ENCODE results near the gene MFAP1.
"Not testable (repeated sequence)": the region's sequence is repeated elsewhere in the genome, so short reads cannot be mapped to it uniquely, and the experiment has no call there.

The MFAP1 gene, protein sequence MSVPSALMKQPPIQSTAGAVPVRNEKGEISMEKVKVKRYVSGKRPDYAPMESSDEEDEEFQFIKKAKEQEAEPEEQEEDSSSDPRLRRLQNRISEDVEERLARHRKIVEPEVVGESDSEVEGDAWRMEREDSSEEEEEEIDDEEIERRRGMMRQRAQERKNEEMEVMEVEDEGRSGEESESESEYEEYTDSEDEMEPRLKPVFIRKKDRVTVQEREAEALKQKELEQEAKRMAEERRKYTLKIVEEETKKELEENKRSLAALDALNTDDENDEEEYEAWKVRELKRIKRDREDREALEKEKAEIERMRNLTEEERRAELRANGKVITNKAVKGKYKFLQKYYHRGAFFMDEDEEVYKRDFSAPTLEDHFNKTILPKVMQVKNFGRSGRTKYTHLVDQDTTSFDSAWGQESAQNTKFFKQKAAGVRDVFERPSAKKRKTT

DNA sequence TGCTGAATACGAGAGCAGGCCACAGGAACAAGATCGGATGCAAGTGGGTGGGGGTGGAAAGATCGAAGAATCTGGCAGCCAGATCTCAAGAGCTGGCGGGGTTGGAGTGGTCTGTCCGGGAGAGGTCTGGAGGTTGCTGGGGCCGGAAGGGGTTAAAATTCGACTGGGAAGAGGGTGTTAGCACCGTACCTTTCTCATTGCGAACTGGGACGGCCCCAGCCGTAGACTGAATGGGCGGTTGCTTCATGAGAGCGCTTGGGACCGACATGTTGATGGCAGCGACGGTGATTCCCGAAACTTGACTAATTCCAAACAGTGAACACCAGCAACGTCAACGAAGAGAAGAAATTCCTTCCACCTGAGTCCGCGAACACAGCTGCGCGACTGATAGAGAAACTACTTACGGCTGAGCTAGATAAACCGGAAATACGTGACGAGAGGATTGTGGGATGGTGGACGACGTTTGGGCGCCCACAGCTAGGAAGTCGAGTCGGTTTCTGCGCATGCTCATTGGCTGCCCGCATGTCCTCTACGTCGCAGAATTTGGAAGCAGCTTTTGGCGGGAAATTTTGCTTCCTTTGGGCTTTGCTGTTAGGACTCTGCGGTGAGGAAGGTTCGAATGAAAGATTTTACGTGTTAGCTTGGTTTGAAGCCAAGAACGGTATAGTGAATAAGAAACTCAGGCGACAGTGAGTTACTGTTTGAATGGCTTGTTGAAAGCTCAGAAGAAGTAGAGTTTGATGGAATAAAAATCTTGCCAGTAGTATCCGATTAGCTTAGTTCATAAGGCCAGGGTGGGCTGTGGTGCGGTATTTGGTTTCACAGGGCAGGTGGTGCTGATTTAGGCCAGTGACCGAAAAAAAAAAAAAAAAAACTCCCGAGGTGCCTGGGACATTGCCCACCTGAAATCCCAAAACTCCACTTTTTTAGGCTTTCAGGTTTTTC, at the start of gene MFAP1:
Gene MFAP1 (minus strand): TSS at position 389 of the 945 bp plus-strand sequence. CDS start 121 bp downstream, at position 268.
- DNase-seq (ENCODE audit: low spot score): peak; percentile 87

DNA sequence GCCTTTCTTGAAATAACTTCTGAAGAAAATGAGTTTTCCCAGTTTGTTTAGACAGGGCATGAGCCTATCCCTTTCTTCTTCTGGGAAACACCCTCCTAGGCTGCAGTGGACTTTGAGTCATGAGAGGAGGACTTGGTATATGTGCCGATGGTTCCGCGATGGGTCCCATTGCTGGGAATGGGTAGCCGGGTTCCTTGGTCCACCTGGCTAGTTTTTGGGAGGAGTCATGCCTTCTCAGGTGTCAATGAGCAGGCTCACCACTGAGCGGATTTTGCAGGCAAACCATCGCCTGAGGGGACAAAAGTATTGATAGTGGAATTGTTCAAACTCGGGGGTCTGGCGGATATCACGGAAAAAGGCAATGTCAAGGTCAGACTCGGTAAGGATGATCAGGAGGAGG, 49.2 kb upstream of the MFAP1 start:
- no peak for DNase-seq (ENCODE audit: low spot score)

DNA sequence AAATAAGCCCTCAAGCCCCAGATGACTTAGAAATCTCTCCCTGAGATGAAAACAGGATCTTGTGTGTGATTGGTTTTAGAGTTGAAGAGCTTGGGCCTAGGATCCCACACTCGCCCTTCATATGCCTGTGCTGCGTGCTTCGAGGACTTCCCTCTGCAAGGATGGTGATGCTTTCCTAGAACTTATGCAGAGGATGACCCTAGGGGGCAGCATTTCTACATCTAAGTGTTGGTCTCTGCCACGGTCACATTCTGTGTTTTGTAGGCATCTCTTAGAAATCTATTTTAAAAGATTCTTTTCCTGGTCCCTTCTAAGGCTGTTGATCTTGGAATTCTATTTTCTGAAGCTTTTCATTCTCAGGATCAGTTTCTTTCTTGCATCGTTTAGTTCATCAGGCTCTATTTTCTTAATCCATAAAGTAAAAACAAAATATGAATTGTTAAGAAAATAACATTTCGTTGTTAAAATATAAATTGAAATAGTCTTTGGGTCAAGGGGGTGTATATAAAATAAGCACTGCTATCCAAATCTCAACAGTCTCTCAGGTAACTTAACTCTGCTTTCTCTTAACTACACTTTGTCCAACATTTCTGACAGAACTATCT, 48.0 kb upstream of the MFAP1 start:
- DNase-seq (ENCODE audit: low spot score): peak; percentile 42

DNA sequence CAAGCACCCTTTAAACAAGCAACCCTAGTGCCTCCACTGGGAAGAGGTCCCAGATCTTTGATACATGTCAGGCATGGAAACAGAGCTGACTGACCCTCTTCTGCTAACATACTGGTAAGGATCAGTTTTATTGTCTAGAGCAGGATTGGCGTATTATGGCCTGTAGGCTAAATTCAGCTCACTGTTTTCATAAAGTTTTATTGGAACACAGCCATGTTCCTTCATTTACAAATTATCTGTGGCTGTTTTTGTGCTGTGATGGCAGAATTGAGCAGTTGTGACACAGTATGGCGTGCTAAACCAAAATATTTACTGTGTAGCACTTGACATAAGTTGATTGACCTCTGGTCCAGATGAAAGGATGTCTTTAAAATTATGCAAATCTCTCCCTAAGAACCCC, 47.3 kb upstream of the MFAP1 start:
- DNase-seq (ENCODE audit: low spot score): no peak

DNA sequence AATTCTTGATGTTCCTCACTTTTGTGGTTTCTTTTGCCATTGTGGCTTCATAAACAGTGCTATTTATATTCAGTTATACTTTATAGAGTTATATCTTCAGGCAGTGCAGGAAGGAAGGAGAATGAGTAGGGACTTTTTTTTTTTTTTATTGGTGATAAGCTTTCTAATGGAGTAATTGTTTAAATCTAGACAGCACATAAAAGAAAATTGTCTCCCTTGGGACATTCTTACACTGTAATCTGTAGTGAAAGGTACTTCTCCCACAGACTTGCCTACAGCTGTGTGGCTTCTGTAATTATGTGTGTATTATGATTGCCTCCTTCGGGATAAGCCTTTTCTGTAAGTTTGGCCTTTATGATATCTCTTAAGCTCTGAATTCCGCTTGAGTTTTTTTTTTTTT, 43.9 kb upstream of the MFAP1 start:
- no peak for DNase-seq (ENCODE audit: low spot score)

DNA sequence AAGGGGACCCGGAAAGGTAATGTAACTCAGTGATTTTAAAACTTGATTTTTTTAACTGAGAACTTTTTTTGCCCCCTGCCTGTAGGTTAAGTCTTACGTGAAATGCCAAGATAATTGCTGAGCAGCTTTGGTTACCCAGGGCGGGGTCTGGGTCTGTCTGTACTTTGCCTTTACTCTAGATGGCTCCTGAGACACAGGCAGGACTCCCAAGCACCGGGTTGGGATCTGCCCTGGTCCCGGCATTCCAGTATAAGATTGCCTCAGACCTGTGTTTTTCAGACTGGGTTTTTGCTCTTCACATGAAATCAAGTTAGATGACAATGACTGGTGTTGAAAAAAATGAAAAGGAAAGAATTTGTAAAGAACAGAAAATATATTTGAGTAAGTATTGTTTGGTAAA, 42.6 kb upstream of the MFAP1 start:
- no peak for DNase-seq (ENCODE audit: low spot score)

DNA sequence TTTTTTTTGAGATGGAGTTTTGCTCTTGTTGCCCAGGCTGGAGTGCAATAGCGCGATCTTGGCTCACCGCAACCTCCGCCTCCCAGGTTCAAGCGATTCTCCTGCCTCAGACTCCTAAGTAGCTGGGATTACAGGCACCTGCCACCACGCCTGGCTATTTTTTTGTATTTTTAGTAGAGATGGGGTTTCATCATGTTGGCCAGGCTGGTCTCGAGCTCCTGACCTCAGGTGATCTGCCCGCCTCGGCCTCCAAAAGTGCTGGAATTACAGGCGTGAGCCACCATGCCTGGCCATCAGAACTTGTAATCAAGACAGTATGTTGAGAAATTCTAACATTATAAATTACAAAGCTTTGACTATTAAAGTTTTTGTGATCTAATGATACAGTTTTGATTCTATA, 42.1 kb upstream of the MFAP1 start:
- not testable (repeated sequence) for DNase-seq (ENCODE audit: low spot score)

DNA sequence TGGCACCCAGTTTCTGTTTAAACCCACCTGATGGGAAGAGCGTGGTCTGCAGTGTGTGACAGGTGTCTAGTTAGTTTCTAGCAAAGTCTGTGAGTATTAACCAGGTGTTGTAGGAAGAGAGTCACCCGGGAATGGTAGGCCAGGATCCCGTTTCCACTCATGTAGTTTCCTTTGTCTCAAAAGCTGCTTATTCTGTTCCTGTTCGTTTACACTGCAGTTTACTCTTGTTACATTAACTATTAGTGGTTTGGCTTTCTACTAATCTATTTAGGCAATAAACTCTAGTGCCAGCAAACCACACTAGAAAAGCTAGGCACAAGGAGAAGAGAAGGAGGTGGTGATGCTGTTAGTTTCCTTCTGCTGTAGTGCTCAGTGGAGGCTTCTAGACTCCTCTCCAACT, 35.1 kb upstream of the MFAP1 start:
- no peak for DNase-seq (ENCODE audit: low spot score)

DNA sequence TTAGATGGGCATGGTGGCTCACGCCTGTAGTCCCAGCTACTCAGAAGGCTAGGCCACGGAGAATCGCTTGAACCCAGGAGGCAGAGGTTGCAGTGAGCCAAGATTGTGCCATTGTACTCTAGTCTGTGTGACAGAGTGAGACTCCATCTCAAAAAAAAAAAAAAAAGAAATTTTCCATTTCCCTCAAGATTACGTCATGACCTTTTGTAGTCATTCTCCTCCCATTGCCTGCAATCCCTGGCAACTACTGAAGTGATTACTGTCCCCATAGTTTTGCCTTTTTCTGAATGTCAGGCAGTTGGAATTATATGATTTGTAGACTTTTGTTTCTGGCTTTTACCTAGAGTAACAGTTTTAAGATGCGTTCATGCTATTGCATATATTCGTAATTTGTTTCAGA, 30.3 kb upstream of the MFAP1 start:
- no peak for DNase-seq (ENCODE audit: low spot score)

DNA sequence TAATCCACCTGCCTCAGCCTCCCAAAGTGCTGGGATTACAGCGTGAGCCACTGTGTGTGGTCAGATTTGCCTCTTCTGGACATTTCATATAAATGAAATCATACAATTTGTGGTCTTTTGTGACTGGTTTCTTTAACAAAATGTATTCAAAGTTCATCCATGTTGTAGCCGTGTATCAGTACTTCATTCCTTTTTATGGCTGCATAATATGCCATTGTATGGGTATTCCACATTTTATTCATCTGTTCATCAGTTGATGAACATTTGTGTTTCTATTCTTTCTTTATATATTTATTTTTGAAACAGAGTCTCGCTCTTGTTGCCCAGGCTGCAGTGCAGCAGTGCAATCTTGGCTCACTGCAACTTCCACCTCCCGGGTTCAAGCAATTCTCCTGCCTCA, 28.1 kb upstream of the MFAP1 start:
- DNase-seq (ENCODE audit: low spot score): no peak

DNA sequence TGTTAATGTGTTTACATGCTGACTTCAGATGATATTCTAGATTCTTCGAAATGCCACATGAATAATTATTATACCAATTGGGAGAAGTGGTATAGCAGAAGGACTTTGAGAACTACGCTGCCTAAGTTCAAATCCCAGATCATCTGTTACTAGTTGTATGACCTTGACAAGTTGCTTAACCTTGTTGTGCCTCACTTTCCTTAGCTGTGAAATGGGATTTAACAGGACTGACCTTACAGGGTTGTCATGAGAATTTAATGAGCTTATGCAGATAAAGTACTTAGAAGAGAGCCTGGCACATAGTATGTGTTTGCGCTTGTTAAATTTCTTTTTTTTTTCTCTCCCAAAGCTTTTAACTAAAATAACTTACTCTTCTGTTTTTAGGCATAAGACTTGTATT, 26.8 kb upstream of the MFAP1 start:
- DNase-seq (ENCODE audit: low spot score): no peak

DNA sequence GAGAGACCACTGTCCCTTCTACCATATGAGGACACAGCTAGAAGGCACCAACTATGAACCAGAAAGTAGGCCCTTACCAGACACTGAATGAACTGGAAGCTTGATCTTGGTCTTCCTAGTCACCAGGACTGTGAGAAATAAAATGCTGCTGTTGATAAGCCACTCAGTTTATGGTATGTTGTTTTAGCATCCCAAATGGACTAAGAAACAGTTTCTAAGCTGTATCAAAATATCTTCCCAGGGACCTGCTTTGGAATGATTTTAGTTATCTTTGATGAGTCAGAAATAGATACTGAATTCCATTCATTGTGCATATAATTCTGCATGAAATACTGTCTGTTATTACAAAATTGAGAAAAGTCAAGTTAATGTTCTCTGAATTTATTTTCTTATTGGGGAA, 20.9 kb upstream of the MFAP1 start:
- DNase-seq (ENCODE audit: low spot score): no peak

DNA sequence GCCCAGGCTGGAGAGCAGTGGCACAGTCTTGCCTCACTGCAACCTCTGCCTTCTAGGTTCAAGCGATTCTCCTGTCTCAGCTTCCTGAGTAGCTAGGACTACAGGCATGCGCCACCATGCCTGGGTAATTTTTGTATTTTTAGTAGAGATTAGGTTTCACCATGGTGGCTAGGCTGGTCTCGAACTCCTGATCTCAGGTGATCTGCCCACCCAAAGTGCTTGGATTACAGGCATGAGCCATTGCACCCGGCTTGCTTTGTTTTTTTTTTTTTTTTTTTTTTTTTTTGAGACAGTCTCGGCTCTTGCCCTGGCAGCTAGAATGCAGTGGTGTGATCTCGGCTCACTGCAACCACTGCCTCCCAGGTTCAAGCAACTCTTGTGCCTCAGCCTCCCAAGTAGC, 8.0 kb upstream of the MFAP1 start:
- not testable (repeated sequence) for DNase-seq (ENCODE audit: low spot score)

DNA sequence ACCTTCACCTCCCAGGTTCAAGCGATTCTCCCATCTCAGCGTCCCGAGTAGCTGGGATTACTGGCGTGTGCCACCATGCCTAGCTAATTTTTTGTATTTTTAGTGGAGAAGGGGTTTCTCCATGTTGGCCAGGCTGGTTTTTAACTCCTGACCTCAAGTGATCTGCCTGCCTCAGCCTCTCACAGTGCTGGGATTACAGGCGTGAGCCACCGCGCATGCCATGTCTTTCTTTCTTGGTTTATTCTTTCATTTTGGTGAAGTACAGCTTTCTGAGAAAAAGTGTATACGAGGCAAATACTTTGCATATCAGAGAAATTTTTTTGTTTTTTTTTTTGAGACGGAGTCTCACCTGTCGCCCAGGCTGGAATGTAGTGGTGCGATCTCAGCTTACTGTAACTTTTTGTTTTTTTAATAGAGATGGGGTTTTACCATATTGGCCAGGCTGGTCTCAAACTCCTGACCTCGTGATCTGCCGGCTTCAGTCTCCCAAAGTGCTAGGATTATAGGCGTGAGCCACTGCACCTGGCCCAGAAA, 7.1 kb upstream of the MFAP1 start:
- DNase-seq (ENCODE audit: low spot score): not testable (repeated sequence)

DNA sequence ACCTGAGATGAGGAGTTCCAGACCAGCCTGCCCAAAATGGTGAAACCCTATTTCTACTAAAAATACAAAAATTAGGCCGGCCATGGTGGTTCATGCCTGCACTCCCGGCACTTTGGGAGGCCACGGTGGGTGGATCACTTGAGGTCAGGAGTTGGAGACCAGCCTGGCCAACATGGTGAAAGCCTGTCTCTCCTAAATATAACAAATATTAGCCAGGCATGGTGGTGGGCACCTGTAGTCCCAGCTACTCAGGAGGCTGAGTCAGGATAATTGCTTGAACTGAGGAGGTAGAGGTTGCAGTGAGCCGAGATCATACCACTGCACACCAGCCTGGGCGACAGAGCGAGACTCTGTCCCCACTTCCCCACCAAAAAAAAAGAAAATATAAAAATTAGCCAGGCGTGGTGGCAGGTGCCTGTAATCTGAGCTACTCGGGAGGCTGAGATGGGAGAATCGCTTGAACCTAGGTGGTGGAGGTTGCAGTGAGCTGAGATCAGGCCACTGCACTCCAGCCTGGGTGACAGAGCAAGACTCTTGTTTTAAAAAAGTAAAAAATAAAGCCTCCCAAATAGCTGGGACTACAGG, 6.3 kb upstream of the MFAP1 start:
- DNase-seq (ENCODE audit: low spot score): not testable (repeated sequence)

DNA sequence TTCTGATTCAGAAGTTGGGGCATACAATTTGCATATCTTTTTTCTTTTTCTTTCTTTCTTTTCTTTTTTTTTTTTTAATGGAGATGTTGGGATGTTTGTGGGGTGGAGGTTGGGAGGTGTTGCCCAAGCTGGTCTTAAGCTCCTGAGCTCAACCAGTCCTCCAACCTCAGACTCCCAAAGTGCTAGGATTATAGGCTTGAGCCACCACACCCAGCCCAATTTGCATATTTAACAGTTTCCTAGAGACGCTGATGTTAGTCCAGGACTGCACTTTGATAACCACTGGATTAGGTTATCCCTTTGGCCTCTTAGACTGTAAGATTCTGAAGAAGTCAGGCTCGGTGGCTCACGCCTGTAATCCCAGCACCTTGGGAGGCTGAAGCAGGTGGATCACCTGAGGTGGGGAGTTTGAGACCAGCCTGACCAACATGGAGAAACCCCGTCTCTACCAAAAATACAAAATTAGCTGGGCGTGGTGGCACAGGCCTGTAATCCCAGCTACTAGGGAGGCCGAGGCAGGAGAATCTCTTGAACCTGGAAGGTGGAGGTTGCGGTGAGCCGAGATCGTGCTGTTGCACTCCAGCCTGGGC, 5.6 kb upstream of the MFAP1 start:
- not testable (repeated sequence) for DNase-seq (ENCODE audit: low spot score)

DNA sequence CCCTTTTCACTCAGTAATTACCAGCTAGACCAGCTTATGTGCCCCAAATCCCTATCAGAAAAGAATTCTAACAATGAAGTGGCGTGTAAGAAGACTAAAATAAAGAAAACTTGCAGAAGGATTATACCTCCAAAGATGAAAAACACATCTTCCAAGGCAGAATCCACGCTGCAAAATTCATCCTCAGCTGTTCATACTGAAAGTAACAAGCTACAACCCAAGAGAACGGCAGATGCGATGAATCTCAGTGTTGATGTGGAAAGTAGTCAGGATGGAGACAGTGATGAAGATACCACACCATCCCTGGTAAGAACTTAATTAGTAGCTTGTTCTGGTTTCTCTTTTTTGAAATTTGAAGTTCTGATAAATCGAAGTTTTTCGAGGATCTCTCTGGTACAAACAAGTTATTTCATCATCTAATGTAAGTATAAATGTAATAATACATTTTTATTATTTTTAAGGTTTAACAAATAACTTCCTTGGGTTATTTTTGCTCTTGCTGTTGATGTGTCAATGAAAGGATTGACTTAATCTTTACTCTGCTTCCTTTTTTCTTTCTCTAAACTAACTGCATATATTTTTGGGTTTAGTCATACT, 3.7 kb upstream of the MFAP1 start:
- no peak for DNase-seq (ENCODE audit: low spot score)

DNA sequence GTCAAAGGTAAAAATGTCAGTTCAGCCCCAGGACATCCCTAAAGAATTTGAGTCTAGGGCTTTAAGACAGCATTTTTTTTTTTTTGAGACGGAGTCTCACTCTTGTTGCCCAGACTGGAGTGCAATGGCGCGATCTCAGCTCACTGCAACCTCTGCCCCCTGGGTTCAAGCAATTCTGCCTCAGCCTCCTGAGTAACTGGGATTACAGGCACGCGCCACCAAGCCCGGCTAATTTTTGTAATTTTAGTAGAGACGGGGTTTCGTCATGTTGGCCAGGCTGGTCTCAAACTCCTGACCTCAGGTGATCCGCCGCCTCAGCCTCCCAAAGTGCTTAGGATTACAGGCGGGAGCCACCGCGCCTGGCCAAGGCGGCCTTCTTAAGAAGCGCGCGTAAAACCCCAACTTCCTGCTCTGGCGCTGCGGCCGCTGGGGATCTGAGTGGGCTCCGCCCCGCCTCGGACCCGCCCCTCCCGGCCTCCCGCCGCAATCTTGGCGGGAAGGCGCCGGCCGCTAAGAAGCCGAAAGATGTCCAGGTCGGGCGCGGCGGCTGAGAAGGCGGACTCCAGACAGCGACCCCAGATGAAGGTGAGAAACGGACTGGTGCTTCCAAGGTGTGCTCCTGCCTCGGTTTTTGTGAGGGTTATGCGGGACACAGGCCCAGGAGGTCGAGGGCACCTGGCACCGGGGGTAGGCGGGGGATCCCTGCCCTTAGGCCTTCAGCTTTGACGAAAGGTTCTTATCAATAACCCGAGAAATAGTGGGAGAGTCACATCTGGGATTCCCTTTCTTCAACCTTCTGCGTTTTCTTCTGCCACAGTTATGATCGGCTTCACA, 2.2 kb upstream of the MFAP1 start, which contains the start of gene WDR76:
Gene WDR76 (plus strand): TSS at position 495 of the 834 bp plus-strand sequence. CDS start 31 bp downstream, at position 526.
- peak; percentile 46 for DNase-seq (ENCODE audit: low spot score)

DNA sequence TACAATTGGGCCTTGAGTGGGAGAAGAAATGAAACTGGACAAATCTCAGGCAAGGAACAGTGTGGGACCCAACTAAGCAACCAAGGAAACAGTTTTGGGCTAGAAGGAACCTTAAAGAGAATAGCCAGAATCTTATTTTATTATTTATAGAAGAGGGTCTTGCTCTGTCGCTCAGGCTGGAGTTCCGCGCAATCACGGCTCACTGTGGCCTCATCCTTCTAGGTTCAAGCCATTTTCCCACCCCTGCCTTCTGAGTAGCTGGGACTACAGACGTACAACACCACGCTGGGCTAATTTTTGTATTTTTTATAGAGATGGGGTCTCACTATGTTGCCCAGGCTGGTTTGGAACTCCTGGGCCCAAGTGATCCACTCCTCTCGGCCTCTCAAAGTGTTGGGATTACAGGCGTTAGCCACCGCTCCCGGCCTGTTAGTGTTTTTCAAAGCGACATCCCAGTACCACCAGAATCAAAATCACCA, 1.6 kb upstream of the MFAP1 start:
- DNase-seq (ENCODE audit: low spot score): no peak

DNA sequence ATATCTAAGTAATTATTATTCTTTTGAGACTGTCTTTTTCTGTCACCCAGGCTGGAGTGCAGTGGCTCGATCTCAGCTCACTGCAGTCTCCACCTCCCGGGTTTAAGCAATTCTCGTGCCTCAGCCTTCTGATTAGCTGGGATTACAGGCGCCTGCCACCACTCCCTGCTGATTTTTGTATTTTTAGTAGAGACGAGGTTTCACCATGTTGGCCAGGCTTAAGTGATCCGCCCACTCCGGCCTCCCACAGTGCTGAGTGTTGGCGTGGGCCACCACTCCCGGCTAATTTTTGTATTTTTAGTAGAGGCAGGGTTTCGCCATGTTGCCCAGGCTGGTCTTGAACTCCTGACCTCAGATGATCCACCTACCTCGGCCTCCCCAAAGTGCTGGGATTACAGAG, 815 bp upstream of the MFAP1 start:
- not testable (repeated sequence) for DNase-seq (ENCODE audit: low spot score)

All from HuH-7 (cell line).